HG02759 (cell line): ENCODE measurements around the gene DLG2.

Source experiments
- ATAC-seq: cut with Tn5 transposase; IDR thresholded peaks from one replicate; pipeline ENCODE4 v1.9.1; 2021; ENCODE audit warnings: mild to moderate bottlenecking, moderate library complexity; ENCODE audit not compliant: unreplicated experiment

Gene DLG2

GRCh38 chr11:83583757-83584366 lies 2043.3 kb downstream of the DLG2 start:
- peak; percentile 98 for ATAC-seq

- ATAC-seq, result no peak
These were observed 2052.6 kb downstream of the DLG2 start for GRCh38 chr11:83574519-83574918.

GRCh38 chr11:83572581-83573496 lies 2054.3 kb downstream of the DLG2 start:
- no peak for ATAC-seq

- ATAC-seq, result no peak
These were observed 2055.8 kb downstream of the DLG2 start for GRCh38 chr11:83571302-83571701.

- no peak for ATAC-seq
These were observed 2057.9 kb downstream of the DLG2 start for GRCh38 chr11:83569134-83569805.

GRCh38 chr11:83568516-83568915 lies 2058.6 kb downstream of the DLG2 start:
- ATAC-seq, result no peak

- no peak for ATAC-seq
These were observed 2060.2 kb downstream of the DLG2 start for GRCh38 chr11:83566950-83567349.

- no peak for ATAC-seq
These were observed 2062.3 kb downstream of the DLG2 start for GRCh38 chr11:83564870-83565269.

GRCh38 chr11:83558281-83558680 lies 2068.9 kb downstream of the DLG2 start:
- ATAC-seq, result no peak

- ATAC-seq, result no peak
These were observed 2069.5 kb downstream of the DLG2 start for GRCh38 chr11:83557653-83558052.

- no peak for ATAC-seq
These were observed 2072.3 kb downstream of the DLG2 start for GRCh38 chr11:83554876-83555275.

- ATAC-seq, result no peak
These were observed 2077.0 kb downstream of the DLG2 start for GRCh38 chr11:83549984-83550667.

- ATAC-seq, result no peak
These were observed 2080.8 kb downstream of the DLG2 start for GRCh38 chr11:83546368-83546767.

GRCh38 chr11:83545494-83546260 lies 2081.5 kb downstream of the DLG2 start:
- ATAC-seq, result no peak

GRCh38 chr11:83544846-83545245 lies 2082.3 kb downstream of the DLG2 start:
- ATAC-seq, result no peak

- no peak for ATAC-seq
These were observed 2083.3 kb downstream of the DLG2 start for GRCh38 chr11:83543706-83544439.

GRCh38 chr11:83542861-83543260 lies 2084.3 kb downstream of the DLG2 start:
- ATAC-seq, result no peak

GRCh38 chr11:83540728-83541127 lies 2086.4 kb downstream of the DLG2 start:
- no peak for ATAC-seq

- ATAC-seq, result no peak
These were observed 2086.9 kb downstream of the DLG2 start for GRCh38 chr11:83540112-83540675.
